HEK293 (cell line): ENCODE results near the gene GALNT10.
A peak's percentile ranks its signal among the peaks of the same experiment; 100 is the strongest.

Experiments
- CTCF ChIA-PET: fragments of 350-600 bp; formaldehyde crosslinking; extraction: SDS; loops from one replicate; lab custom pipeline; 2021; ENCODE audit warnings: antibody characterized with exemption; lab: Yijun Ruan, JAX
- POLR2A ChIA-PET: fragments of 300-600 bp; formaldehyde crosslinking; extraction: SDS; loops from one replicate; lab custom pipeline; 2020; ENCODE audit warnings: antibody characterized with exemption, inconsistent platforms; lab: Yijun Ruan, JAX
- H3K27ac ChIP-seq: fragments of 200-500 bp; sonication (Bioruptor generic); 2 replicates; pipeline ENCODE4 v1.5.1; 2014; ENCODE audit warnings: low read depth, low read length, control low read depth, inconsistent platforms; ENCODE audit errors: extremely low read depth
- H3K36me3 ChIP-seq, 2 experiments: fragments of 200-500 bp in 1 of 2; sonication (Bioruptor generic) in 1 of 2; 1 replicate in 1 of 2; 2 replicates in 1 of 2; pipeline ENCODE4 v1.5.1; 2014 to 2017; ENCODE audit warnings: inconsistent platforms in 2 of 2, low read length in 2 of 2; ENCODE audit not compliant: control insufficient read depth in 2 of 2, insufficient read depth in 1 of 2
- H3K4me1 ChIP-seq: fragments of 200-500 bp; sonication (Bioruptor generic); 2 replicates; pipeline ENCODE4 v1.5.1; 2014; ENCODE audit warnings: mild to moderate bottlenecking, low read length, inconsistent platforms; ENCODE audit not compliant: control insufficient read depth, insufficient read depth
- H3K4me3 ChIP-seq: 2 replicates; pipeline ENCODE4 v1.5.1; 2011; ENCODE audit warnings: low read depth, mild to moderate bottlenecking, control low read depth, low read length, moderate library complexity
- H3K9me3 ChIP-seq: fragments of 200-500 bp; sonication (Bioruptor generic); 2 replicates; pipeline ENCODE4 v1.5.1; 2014; ENCODE audit warnings: low read depth, low read length, inconsistent platforms; ENCODE audit not compliant: control insufficient read depth, insufficient read depth
- KLF9 ChIP-seq: fragments of 450-650 bp; formaldehyde crosslinking; IDR thresholded peaks from 2 replicates; pipeline ENCODE4 v1.5.1; 2016; ENCODE audit warnings: missing biosample characterization, missing genetic modification characterization, low read depth
- MZF1 ChIP-seq: fragments of 450-650 bp; formaldehyde crosslinking; IDR thresholded peaks from 2 replicates; pipeline ENCODE4 v1.5.1; 2017; ENCODE audit warnings: missing biosample characterization, missing genetic modification characterization, borderline replicate concordance
- SP7 ChIP-seq: fragments of 450-650 bp; formaldehyde crosslinking; IDR thresholded peaks from 2 replicates; pipeline ENCODE4 v1.5.1; 2016; ENCODE audit warnings: missing biosample characterization, missing genetic modification characterization
- YY1 ChIP-seq: fragments of 450-650 bp; formaldehyde crosslinking; IDR thresholded peaks from 2 replicates; pipeline ENCODE4 v1.5.1; 2018; ENCODE audit warnings: missing biosample characterization, missing genetic modification characterization
- ZBTB11 ChIP-seq: fragments of 450-650 bp; formaldehyde crosslinking; conservative IDR thresholded peaks from 2 replicates; pipeline ENCODE4 v1.5.1; 2016; ENCODE audit warnings: low read depth, missing biosample characterization, missing genetic modification characterization
- ZFHX2 ChIP-seq: fragments of 450-650 bp; formaldehyde crosslinking; conservative IDR thresholded peaks from 2 replicates; pipeline ENCODE4 v1.5.1; 2016; ENCODE audit warnings: missing biosample characterization, missing genetic modification characterization
- ZNF10 ChIP-seq: fragments of 450-650 bp; formaldehyde crosslinking; IDR thresholded peaks from 2 replicates; pipeline ENCODE4 v1.5.1; 2017; ENCODE audit warnings: missing biosample characterization, missing genetic modification characterization
- ZNF140 ChIP-seq: fragments of 450-650 bp; formaldehyde crosslinking; IDR thresholded peaks from 2 replicates; pipeline ENCODE4 v1.5.1; 2016; ENCODE audit warnings: missing biosample characterization, missing genetic modification characterization
- ZNF174 ChIP-seq: fragments of 450-650 bp; formaldehyde crosslinking; IDR thresholded peaks from 2 replicates; pipeline ENCODE4 v1.5.0; 2017; ENCODE audit warnings: missing biosample characterization, mild to moderate bottlenecking, missing genetic modification characterization
- ZNF184 ChIP-seq: fragments of 450-650 bp; IDR thresholded peaks from 2 replicates; pipeline ENCODE4 v1.5.1; 2018; ENCODE audit warnings: missing biosample characterization, mild to moderate bottlenecking, missing genetic modification characterization
- ZNF202 ChIP-seq: fragments of 450-650 bp; formaldehyde crosslinking; IDR thresholded peaks from 2 replicates; pipeline ENCODE4 v1.5.1; 2016; ENCODE audit warnings: missing biosample characterization, missing genetic modification characterization, borderline replicate concordance
- ZNF266 ChIP-seq: fragments of 450-650 bp; formaldehyde crosslinking; IDR thresholded peaks from 2 replicates; pipeline ENCODE4 v1.5.1; 2016; ENCODE audit warnings: missing biosample characterization, missing genetic modification characterization, low read depth
- ZNF416 ChIP-seq: fragments of 450-650 bp; formaldehyde crosslinking; IDR thresholded peaks from 2 replicates; pipeline ENCODE4 v1.5.1; 2016; ENCODE audit warnings: missing biosample characterization, missing genetic modification characterization
- ZNF529 ChIP-seq: fragments of 450-650 bp; formaldehyde crosslinking; IDR thresholded peaks from 2 replicates; pipeline ENCODE4 v1.5.1; 2017; ENCODE audit warnings: missing genetic modification characterization, missing biosample characterization; ENCODE audit not compliant: insufficient replicate concordance
- ZNF549 ChIP-seq: fragments of 450-650 bp; IDR thresholded peaks from 2 replicates; pipeline ENCODE4 v1.5.1; 2018; ENCODE audit warnings: missing biosample characterization, missing genetic modification characterization, mild to moderate bottlenecking, inconsistent platforms, moderate library complexity
- ZNF639 ChIP-seq: fragments of 450-650 bp; formaldehyde crosslinking; IDR thresholded peaks from 2 replicates; pipeline ENCODE4 v1.5.1; 2016; ENCODE audit warnings: missing biosample characterization, missing genetic modification characterization
- ZNF645 ChIP-seq: fragments of 450-650 bp; formaldehyde crosslinking; IDR thresholded peaks from 2 replicates; pipeline ENCODE4; 2016; ENCODE audit warnings: missing biosample characterization, missing genetic modification characterization
- ZNF777 ChIP-seq: fragments of 450-650 bp; formaldehyde crosslinking; IDR thresholded peaks from 2 replicates; pipeline ENCODE4 v1.5.1; 2017; ENCODE audit warnings: missing biosample characterization, missing genetic modification characterization, borderline replicate concordance
- ZNF791 ChIP-seq: fragments of 450-650 bp; formaldehyde crosslinking; IDR thresholded peaks from 2 replicates; pipeline ENCODE4 v1.5.1; 2016; ENCODE audit warnings: missing biosample characterization, missing genetic modification characterization
- TF ChIP-seq, protein P1 (sequence below): fragments of 450-650 bp; formaldehyde crosslinking; IDR thresholded peaks from 2 replicates; pipeline ENCODE4 v1.5.1; 2016; ENCODE audit warnings: missing biosample characterization, missing genetic modification characterization
- TF ChIP-seq, protein P2 (sequence below): fragments of 450-650 bp; formaldehyde crosslinking; IDR thresholded peaks from 2 replicates; pipeline ENCODE4 v1.5.1; 2017; ENCODE audit warnings: missing biosample characterization, mild to moderate bottlenecking, missing genetic modification characterization, moderate library complexity

GALNT10 gene

GRCh38 chr5:154258531-154259217 is 68.1 kb downstream of the GALNT10 start:
- TF ChIP-seq ZNF184 (tag by site-specific recombination) (no peak), ZNF529 (tag by site-specific recombination) (peak; percentile 93)
- Histone ChIP-seq H3K4me1 (no peaks in the 10 kb centered on the region), H3K4me3 (no peak overlapping the region), H3K36me3 (no peaks in the 10 kb centered on the region), H3K9me3 (no peaks in the 10 kb centered on the region), H3K27ac (no peak overlapping the region)
- POLR2A ChIA-PET = no interaction called here
- CTCF ChIA-PET = no interaction called here

- no peaks in the 10 kb centered on the region for H3K36me3 ChIP-seq
- TF ChIP-seq KLF9 (tag by site-specific recombination) (no peak), YY1 (tag by site-specific recombination) (no peak), ZNF266 (tag by site-specific recombination) (no peak), MZF1 (tag by site-specific recombination) (no peak), ZFHX2 (tag by site-specific recombination) (no peak), ZNF549 (tag by site-specific recombination) (no peak), ZNF416 (tag by site-specific recombination) (no peak), ZNF140 (tag by site-specific recombination) (no peak), ZNF777 (no peak), ZBTB11 (tag by site-specific recombination) (no peak), ZNF202 (no peak), ZNF645 (tag by site-specific recombination) (no peak), ZNF639 (no peak), ZNF174 (tag by site-specific recombination) (no peak), ZNF10 (tag by site-specific recombination) (no peak), ZNF791 (no peak), SP7 (tag by site-specific recombination) (no peak)
- TF ChIP-seq, protein P1, sequence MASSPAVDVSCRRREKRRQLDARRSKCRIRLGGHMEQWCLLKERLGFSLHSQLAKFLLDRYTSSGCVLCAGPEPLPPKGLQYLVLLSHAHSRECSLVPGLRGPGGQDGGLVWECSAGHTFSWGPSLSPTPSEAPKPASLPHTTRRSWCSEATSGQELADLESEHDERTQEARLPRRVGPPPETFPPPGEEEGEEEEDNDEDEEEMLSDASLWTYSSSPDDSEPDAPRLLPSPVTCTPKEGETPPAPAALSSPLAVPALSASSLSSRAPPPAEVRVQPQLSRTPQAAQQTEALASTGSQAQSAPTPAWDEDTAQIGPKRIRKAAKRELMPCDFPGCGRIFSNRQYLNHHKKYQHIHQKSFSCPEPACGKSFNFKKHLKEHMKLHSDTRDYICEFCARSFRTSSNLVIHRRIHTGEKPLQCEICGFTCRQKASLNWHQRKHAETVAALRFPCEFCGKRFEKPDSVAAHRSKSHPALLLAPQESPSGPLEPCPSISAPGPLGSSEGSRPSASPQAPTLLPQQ (tag by site-specific recombination) = no peak
- TF ChIP-seq, protein P2, sequence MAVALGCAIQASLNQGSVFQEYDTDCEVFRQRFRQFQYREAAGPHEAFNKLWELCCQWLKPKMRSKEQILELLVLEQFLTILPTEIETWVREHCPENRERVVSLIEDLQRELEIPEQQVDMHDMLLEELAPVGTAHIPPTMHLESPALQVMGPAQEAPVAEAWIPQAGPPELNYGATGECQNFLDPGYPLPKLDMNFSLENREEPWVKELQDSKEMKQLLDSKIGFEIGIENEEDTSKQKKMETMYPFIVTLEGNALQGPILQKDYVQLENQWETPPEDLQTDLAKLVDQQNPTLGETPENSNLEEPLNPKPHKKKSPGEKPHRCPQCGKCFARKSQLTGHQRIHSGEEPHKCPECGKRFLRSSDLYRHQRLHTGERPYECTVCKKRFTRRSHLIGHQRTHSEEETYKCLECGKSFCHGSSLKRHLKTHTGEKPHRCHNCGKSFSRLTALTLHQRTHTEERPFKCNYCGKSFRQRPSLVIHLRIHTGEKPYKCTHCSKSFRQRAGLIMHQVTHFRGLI (tag by site-specific recombination) = no peak
- TF ChIP-seq, all 188 proteins: peak for 0
- CTCF ChIA-PET = interaction anchor here (0.5 to 0.6 kb wide), 2 partner anchors 71 to 144 kb away, joined by 3 to 4 read pairs; no protein-coding TSS in a partner anchor
- no peaks in the 10 kb centered on the region for H3K4me1 ChIP-seq
- POLR2A ChIA-PET = no interaction called here
- H3K27ac ChIP-seq = no peak overlapping the region
- H3K4me3 ChIP-seq = no peak overlapping the region
- H3K9me3 ChIP-seq = no peaks in the 10 kb centered on the region
Observed at GRCh38 chr5:154260224-154260927, 69.8 kb downstream of the GALNT10 start.
